Fibroblast of villous mesenchyme (primary cell): ENCODE data around the gene PCYT2. TPM values are rescaled to one million over a fixed set of nuclear protein-coding genes. Genes with fewer than 3 reads are reported as not detected.

Source experiments
- DNase-seq: peaks from one replicate; pipeline ENCODE4 v3.0.0-alpha.2; 2010; ENCODE audit warnings: low read depth
- H3K4me3 ChIP-seq: 2 replicates; pipeline ENCODE4 v1.5.1; 2011; ENCODE audit warnings: low read depth, mild to moderate bottlenecking, low read length
- CTCF ChIP-seq: IDR thresholded peaks from 2 replicates; pipeline ENCODE4 v1.5.1; 2012; ENCODE audit warnings: low read depth, mild to moderate bottlenecking, low read length; ENCODE audit not compliant: insufficient read depth
- total RNA-seq: library from RNA; depleted of rRNA; stranded (reverse); fragments of >200 nt; gene quantifications from 2 replicates; pipeline ENCODE4 v1.2.3, GENCODE V29; 2012

Gene PCYT2
- total RNA-seq, 1 donor, result 70.8 TPM

DNA sequence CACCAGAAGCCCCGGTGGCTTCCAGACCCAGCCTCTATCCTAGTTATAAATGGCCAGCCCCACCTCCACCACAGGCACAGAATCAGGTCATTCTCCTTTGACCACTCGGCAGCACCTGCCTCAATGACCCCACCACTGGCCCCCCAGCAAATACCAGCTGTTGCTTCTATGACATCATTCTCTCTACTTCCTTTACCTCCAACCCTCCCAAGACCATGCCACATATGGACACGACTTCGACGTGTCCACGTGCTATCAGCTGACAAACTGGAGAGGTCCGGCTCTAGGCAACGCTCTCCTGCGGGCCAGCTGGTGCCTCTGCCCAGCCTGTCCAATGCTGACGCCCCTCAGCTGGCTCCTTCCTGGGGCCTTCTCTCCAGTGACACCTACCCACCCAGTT, 25.7 kb downstream of the PCYT2 start:
- no peak for TF ChIP-seq CTCF
- no peak for DNase-seq
- no peak overlapping the region for H3K4me3 ChIP-seq

GRCh38 chr17:81884968-81885367, 26.2 kb downstream of the PCYT2 start:
- no peak for DNase-seq
- no peak overlapping the region for H3K4me3 ChIP-seq
- TF ChIP-seq CTCF, result no peak

GRCh38 chr17:81884520-81884919, 26.7 kb downstream of the PCYT2 start:
- TF ChIP-seq CTCF, result no peak
- H3K4me3 ChIP-seq, result no peak overlapping the region
- DNase-seq, result no peak

DNA sequence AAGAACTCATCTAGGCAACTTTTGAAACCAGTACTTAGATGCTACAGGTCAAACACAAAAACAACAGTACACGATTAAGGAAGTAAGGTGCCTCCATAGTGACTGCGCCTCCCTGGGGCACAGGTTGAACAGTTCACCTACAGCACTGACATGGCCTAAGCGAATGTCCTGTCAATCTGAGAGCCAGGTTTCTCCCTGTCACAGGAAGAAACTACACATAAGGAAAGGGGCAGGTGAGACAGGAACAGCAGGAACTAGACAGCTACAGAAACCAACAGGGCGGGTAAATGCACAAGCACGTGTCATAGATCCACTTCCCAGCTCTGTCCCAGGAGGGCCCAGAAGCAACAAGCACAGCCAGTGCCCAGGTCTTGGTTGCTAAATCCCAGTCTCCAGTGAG, 32.1 kb downstream of the PCYT2 start:
- H3K4me3 ChIP-seq, result no peak overlapping the region
- TF ChIP-seq CTCF, result no peak
- DNase-seq, result no peak

GRCh38 chr17:81878294-81878693, 32.9 kb downstream of the PCYT2 start:
- no peak overlapping the region for H3K4me3 ChIP-seq
- TF ChIP-seq CTCF, result no peak
- DNase-seq, result no peak

GRCh38 chr17:81877569-81877968, 33.6 kb downstream of the PCYT2 start:
- DNase-seq, result no peak
- H3K4me3 ChIP-seq, result no peak overlapping the region
- TF ChIP-seq CTCF, result no peak
